Thyroid gland (tissue), 4 donors: ENCODE data around the gene C21orf58. TPM values are rescaled to one million over a fixed set of nuclear protein-coding genes. Genes with fewer than 3 reads are reported as not detected.

ENCODE experiments used
- DNase-seq, 2 donors: peaks; one replicate each; pipeline ENCODE4 v3.0.0-alpha.2; 2019
- H3K27ac ChIP-seq, 3 donors: fragments of 200-600 bp; sonication (generic); 1 replicate in 2 of 3; 2 replicates in 1 of 3; pipeline ENCODE4 v1.5.1; 2016 to 2019; ENCODE audit warnings: mild to moderate bottlenecking in 1 of 3, moderate library complexity in 1 of 3
- H3K27me3 ChIP-seq: fragments of 200-600 bp; sonication (generic); one replicate; pipeline ENCODE4 v1.5.1; 2019
- H3K36me3 ChIP-seq, 2 donors: fragments of 200-600 bp; sonication (generic); one replicate each; pipeline ENCODE4 v1.5.1; 2016 to 2019
- H3K4me1 ChIP-seq, 2 donors: fragments of 200-600 bp; sonication (generic); one replicate each; pipeline ENCODE4 v1.5.1; 2017 to 2019
- H3K4me3 ChIP-seq, 3 donors: fragments of 200-600 bp; sonication (generic); replicated peaks in 1 of 3; 1 replicate in 2 of 3; 2 replicates in 1 of 3; pipeline ENCODE4 v1.5.1; 2016; ENCODE audit warnings: mild to moderate bottlenecking in 1 of 3
- H3K9me3 ChIP-seq: fragments of 200-600 bp; sonication (generic); one replicate; pipeline ENCODE4 v1.5.1; 2017
- CTCF ChIP-seq, 6 experiments: fragments of 200-600 bp in 3 of 6; fragments of 450-650 bp in 3 of 6; sonication (generic) in 3 of 6; IDR thresholded peaks; one replicate each; pipeline ENCODE4 v1.5.1; 2016 to 2019; ENCODE audit warnings: antibody characterized with exemption in 6 of 6, mild to moderate bottlenecking in 2 of 6, inconsistent platforms in 1 of 6, moderate library complexity in 1 of 6
- POLR2A ChIP-seq, 2 donors: fragments of 450-650 bp; IDR thresholded peaks; one replicate each; pipeline ENCODE4 v1.6.1; 2017; ENCODE audit warnings: antibody characterized with exemption in 2 of 2, mild to moderate bottlenecking in 2 of 2, moderate library complexity in 1 of 2
- WGBS, 2 donors: methylation state at CpG; one replicate each; pipeline ENCODE4 v1.1.5; 2017; 5-methylcytosine and 5-hydroxymethylcytosine counted together
- intact Hi-C: fragments of 100-400 bp; cut with DNase I; formaldehyde crosslinking; loops from one replicate; pipeline ENCODE4 v1.15.1; 2023
- total RNA-seq, 4 donors: library from RNA; depleted of rRNA; stranded (reverse); fragments of >200 nt; gene quantifications; one replicate each; pipeline ENCODE4 v1.2.3, GENCODE V29; 2016

C21orf58 gene
- total RNA-seq, 4 donors from 2014 or later = 0.89 to 2.2 (median 1.7) TPM

DNA sequence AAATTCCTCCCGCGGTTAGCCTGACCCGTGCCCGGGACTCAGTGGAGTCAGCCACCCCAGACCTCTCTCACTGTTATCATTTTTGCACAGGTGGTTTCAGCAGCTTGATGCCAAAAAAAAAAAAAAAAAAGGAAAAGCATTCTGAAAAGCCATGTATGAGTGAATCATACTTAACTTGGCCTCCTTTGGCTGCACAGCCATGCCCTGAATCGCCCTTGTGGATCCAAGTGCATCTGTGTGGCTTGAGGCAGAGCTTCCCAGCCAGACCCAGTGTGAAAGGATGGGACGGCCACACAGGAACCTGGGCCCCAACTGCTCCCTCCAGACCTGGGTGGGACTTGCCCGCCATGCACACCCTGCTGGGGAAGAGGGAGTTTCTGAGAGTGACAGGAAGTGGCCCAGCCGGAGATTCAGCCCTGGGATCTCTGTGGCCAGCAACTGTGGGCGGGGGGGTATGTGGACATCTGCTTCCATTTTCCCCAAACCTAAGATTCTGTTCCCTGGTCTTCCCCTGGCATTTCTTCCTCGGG is 29.0 kb downstream of the C21orf58 start:
- intact Hi-C loops = no loop called here
- H3K27me3 ChIP-seq = no peaks in the 10 kb centered on the region
- TF ChIP-seq POLR2A (IDR thresholded peaks at IDR 0.05) = no peak
- TF ChIP-seq CTCF (IDR thresholded peaks at IDR 0.05) = no peak
- peaks cover 0 to 7% of the 10 kb centered on the region in 2 donors for H3K36me3 ChIP-seq
- peaks cover 8 to 10% of the 10 kb centered on the region in 2 donors for H3K4me1 ChIP-seq
- no peaks in the 10 kb centered on the region for H3K9me3 ChIP-seq
- DNase-seq = no peak
- H3K4me3 ChIP-seq = no peak overlapping the region
- WGBS, 2 donors = 55 to 59% methylated on average over 8 to 10 of the region's 10 CpGs
- H3K27ac ChIP-seq = no peak overlapping the region

- no peak overlapping the region for H3K27ac ChIP-seq
- no peaks in the 10 kb centered on the region for H3K27me3 ChIP-seq
- no peak for DNase-seq
- intact Hi-C loops = no loop called here
- H3K4me1 ChIP-seq = peaks cover 0 to 7% of the 10 kb centered on the region in 2 donors
- TF ChIP-seq POLR2A (IDR thresholded peaks at IDR 0.05) (no peak), CTCF (IDR thresholded peaks at IDR 0.05) (no peak)
- WGBS, 2 donors = 95 to 100% methylated on average over 2 of the region's 2 CpGs
- H3K9me3 ChIP-seq = no peaks in the 10 kb centered on the region
- peaks cover 0 to 7% of the 10 kb centered on the region in 2 donors for H3K36me3 ChIP-seq
- H3K4me3 ChIP-seq = no peak overlapping the region
Measured at GRCh38 chr21:46291561-46291960, 32.1 kb downstream of the C21orf58 start.

DNA sequence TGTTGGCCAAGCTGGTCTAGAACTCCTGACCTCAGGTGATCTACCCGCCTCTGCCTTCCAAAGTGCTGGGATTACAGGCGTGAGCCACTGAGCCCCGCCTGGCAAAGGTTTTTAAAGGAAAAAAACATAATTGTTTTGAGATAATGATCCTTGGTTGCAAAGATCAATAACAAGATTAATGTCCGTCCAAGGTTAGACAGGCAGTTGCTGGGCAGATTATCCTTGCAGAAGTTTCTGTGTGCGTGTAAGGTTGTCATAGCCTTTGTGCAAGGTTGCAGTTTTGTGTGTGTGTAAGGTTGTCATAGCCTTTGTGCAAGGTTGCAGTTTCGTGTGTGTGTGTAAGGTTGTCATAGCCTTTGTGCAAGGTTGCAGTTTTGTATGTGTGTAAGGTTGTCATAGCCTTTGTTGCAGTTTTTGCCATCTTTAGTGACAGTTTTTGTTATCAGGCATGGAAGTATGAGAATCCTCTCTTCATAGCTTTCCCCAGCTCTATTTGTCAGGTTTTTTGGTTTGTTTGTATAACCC is 34.0 kb downstream of the C21orf58 start:
- intact Hi-C loops = loop anchor here (5.0 kb wide), 1 partner anchor 33 kb away; the partner anchor contains the start of genes C21orf58 and PCNT
- TF ChIP-seq POLR2A (IDR thresholded peaks at IDR 0.05) (no peak), CTCF (IDR thresholded peaks at IDR 0.05) (no peak)
- peaks cover 0 to 7% of the 10 kb centered on the region in 2 donors for H3K36me3 ChIP-seq
- H3K27ac ChIP-seq = no peak overlapping the region
- no peaks in the 10 kb centered on the region for H3K9me3 ChIP-seq
- H3K27me3 ChIP-seq = no peaks in the 10 kb centered on the region
- no peak for DNase-seq
- WGBS, 2 donors = 72 to 82% methylated on average over 6 of the region's 6 CpGs
- no peak overlapping the region for H3K4me3 ChIP-seq
- H3K4me1 ChIP-seq = peaks cover 6 to 15% of the 10 kb centered on the region in 2 donors

GRCh38 chr21:46287541-46287940 is 36.1 kb downstream of the C21orf58 start:
- H3K4me3 ChIP-seq = no peak overlapping the region
- H3K27ac ChIP-seq = no peak overlapping the region
- WGBS, 2 donors = 85 to 95% methylated on average over 10 of the region's 10 CpGs
- TF ChIP-seq POLR2A (IDR thresholded peaks at IDR 0.05) (no peak), CTCF (IDR thresholded peaks at IDR 0.05) (no peak)
- intact Hi-C loops = loop anchor here (5.0 kb wide), 1 partner anchor 35 kb away; the partner anchor contains the start of genes C21orf58 and PCNT
- H3K9me3 ChIP-seq = no peaks in the 10 kb centered on the region
- peaks cover 0 to 10% of the 10 kb centered on the region in 2 donors for H3K36me3 ChIP-seq
- H3K27me3 ChIP-seq = no peaks in the 10 kb centered on the region
- peaks cover 26 to 31% of the 10 kb centered on the region in 2 donors for H3K4me1 ChIP-seq
- no peak for DNase-seq

DNA sequence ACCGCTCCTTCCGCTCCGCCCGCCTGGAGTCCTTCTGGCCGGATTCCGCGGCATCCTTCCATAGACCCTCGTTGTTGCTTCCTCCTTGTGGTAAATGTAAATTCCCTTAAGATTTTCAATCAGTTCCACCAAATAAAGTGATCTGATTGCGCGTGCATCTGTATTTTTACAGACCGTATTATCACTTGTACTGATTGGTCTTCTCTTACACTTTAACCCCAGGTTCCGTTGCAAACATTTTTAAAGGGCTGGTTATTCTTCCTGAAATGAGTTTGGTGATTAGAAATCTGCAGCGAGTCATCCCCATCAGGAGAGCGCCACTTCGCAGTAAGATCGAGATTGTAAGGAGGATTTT is 37.0 kb downstream of the C21orf58 start:
- peak in 1 of 2 donors; percentile 69 for DNase-seq
- TF ChIP-seq POLR2A (IDR thresholded peaks at IDR 0.05) = no peak
- TF ChIP-seq CTCF (IDR thresholded peaks at IDR 0.05) = no peak
- Histone ChIP-seq H3K36me3 (peaks cover 0 to 6% of the 10 kb centered on the region in 2 donors), H3K9me3 (no peaks in the 10 kb centered on the region), H3K27me3 (no peaks in the 10 kb centered on the region), H3K27ac (peak overlapping the region; percentile 86 to 93 (median 92)), H3K4me1 (peaks cover 30 to 37% of the 10 kb centered on the region in 2 donors), H3K4me3 (peak overlapping the region; percentile 79 to 91 (median 81))
- 0 to 1% methylated on average over 16 of the region's 16 CpGs for WGBS, 2 donors
- intact Hi-C loops = loop anchor here (5.0 kb wide), 1 partner anchor 36 kb away; the partner anchor contains the start of genes C21orf58 and PCNT
